HL-60 (cell line): Measurements from ENCODE around the gene ISLR2.

Experiments
- DNase-seq, 2 experiments: peaks; one replicate each; pipeline ENCODE4 v3.0.0-alpha.2; 2010 to 2020; ENCODE audit warnings: low read depth in 1 of 2, low spot score in 1 of 2
- H3K27ac ChIP-seq: fragments of 250-450 bp; sonication (Bioruptor Pico); replicated peaks from 2 replicates; pipeline ENCODE4 v1.5.1; 2020; ENCODE audit warnings: mild to moderate bottlenecking, moderate library complexity
- H3K27me3 ChIP-seq: fragments of 250-450 bp; sonication (Bioruptor Pico); 2 replicates; pipeline ENCODE4 v1.5.1; 2021; ENCODE audit warnings: mild to moderate bottlenecking, moderate library complexity; ENCODE audit not compliant: insufficient read depth, poor library complexity, severe bottlenecking
- H3K4me3 ChIP-seq: replicated peaks from 2 replicates; pipeline ENCODE4 v1.5.1; 2011; ENCODE audit warnings: mild to moderate bottlenecking, control low read depth, low read length; ENCODE audit not compliant: insufficient read depth
- CTCF ChIP-seq: IDR thresholded peaks from one replicate; pipeline ENCODE4 v1.5.1; 2011; ENCODE audit warnings: low read length, control low read depth, inconsistent platforms; ENCODE audit not compliant: insufficient read depth
- GABPA ChIP-seq: IDR thresholded peaks from 2 replicates; pipeline ENCODE4 v1.6.1; 2012; ENCODE audit warnings: low read depth
- POLR2AphosphoS5 ChIP-seq: IDR thresholded peaks from 2 replicates; pipeline ENCODE4 v1.6.1; 2012; ENCODE audit warnings: low read depth
- REST ChIP-seq: IDR thresholded peaks from 2 replicates; pipeline ENCODE4 v1.6.1; 2012; ENCODE audit warnings: low read depth; ENCODE audit not compliant: insufficient replicate concordance
- SPI1 ChIP-seq: IDR thresholded peaks from 2 replicates; pipeline ENCODE4 v1.6.1; 2012; ENCODE audit warnings: low read depth, mild to moderate bottlenecking, borderline replicate concordance

Gene ISLR2

GRCh38 chr15:74182131-74182530 lies 51.7 kb downstream of the ISLR2 start:
- no peak for TF ChIP-seq REST
- TF ChIP-seq CTCF = no peak
- TF ChIP-seq GABPA = no peak
- no peak for TF ChIP-seq POLR2AphosphoS5
- no peak for TF ChIP-seq SPI1
- no peak overlapping the region for H3K4me3 ChIP-seq
- no peaks in the 10 kb centered on the region for H3K27me3 ChIP-seq
- DNase-seq = no peak
- no peak overlapping the region for H3K27ac ChIP-seq

GRCh38 chr15:74184582-74185091 lies 54.3 kb downstream of the ISLR2 start:
- no peak for TF ChIP-seq GABPA
- no peak for TF ChIP-seq POLR2AphosphoS5
- TF ChIP-seq CTCF = no peak
- no peak for TF ChIP-seq REST
- TF ChIP-seq SPI1 = no peak
- no peak for DNase-seq
- Histone ChIP-seq H3K27me3 (no peaks in the 10 kb centered on the region), H3K4me3 (no peak overlapping the region), H3K27ac (no peak overlapping the region)

GRCh38 chr15:74185710-74186348 lies 55.4 kb downstream of the ISLR2 start:
- TF ChIP-seq POLR2AphosphoS5 (no peak), GABPA (no peak), SPI1 (no peak), REST (no peak), CTCF (no peak)
- no peak overlapping the region for H3K27ac ChIP-seq

More at GRCh38 chr15:74185710-74186348, 55.4 kb downstream of the ISLR2 start:
- DNase-seq = no peak
- Histone ChIP-seq H3K4me3 (no peak overlapping the region), H3K27me3 (no peaks in the 10 kb centered on the region)
